Measurements from ENCODE around the gene PROX2. TPM values are rescaled to one million over a fixed set of nuclear protein-coding genes. Genes with fewer than 3 reads are reported as not detected.

The PROX2 gene
- total and polyA plus RNA-seq, 5 donors from 2014 or later = 0.21 TPM; not detected in 4

GRCh38 chr14:74919421-74920165 lies 43.6 kb upstream of the PROX2 start:
- no peaks in the 10 kb centered on the region for H3K36me3 ChIP-seq (ENCODE audit: control insufficient read depth, insufficient read depth, low read length)
- Mint-ChIP-seq H3K36me3 (no peaks in the 10 kb centered on the region), H3K27me3 (peaks cover 4% of the 10 kb centered on the region), H3K9me3 (peaks cover 0 to 2% (median 0%) of the 10 kb centered on the region in 7 donors), H3K4me3 (no peak overlapping the region), H3K27ac (no peak overlapping the region), H3K4me1 (peaks cover 0 to 10% (median 3%) of the 10 kb centered on the region in 4 donors)
- H3K9me3 ChIP-seq (ENCODE audit: control insufficient read depth in 2 of 2, low read length in 2 of 2) = no peaks in the 10 kb centered on the region
- no peaks in the 10 kb centered on the region for H3K27me3 ChIP-seq (ENCODE audit: control insufficient read depth, insufficient read depth, low read length)
- H3K27ac ChIP-seq (ENCODE audit: insufficient read depth, low read length, poor library complexity, severe bottlenecking) = no peak overlapping the region
- no peak for ATAC-seq (ENCODE audit: low read depth in 2 of 2)
- H3K4me3 ChIP-seq (ENCODE audit: low read depth, low read length) = no peak overlapping the region
- DNase-seq = no peak
- peaks cover 5% of the 10 kb centered on the region for H3K4me1 ChIP-seq (ENCODE audit: control insufficient read depth, insufficient read depth, low read length, poor library complexity, severe bottlenecking)

- Histone ChIP-seq H3K27ac (ENCODE audit: insufficient read depth, low read length, poor library complexity, severe bottlenecking) (no peak overlapping the region), H3K9me3 (ENCODE audit: control insufficient read depth in 2 of 2, low read length in 2 of 2) (no peaks in the 10 kb centered on the region), H3K27me3 (ENCODE audit: control insufficient read depth, insufficient read depth, low read length) (no peaks in the 10 kb centered on the region), H3K4me3 (ENCODE audit: low read depth, low read length) (no peak overlapping the region), H3K36me3 (ENCODE audit: control insufficient read depth, insufficient read depth, low read length) (no peaks in the 10 kb centered on the region), H3K4me1 (ENCODE audit: control insufficient read depth, insufficient read depth, low read length, poor library complexity, severe bottlenecking) (peaks cover 5% of the 10 kb centered on the region)
- H3K9me3 Mint-ChIP-seq = peaks cover 0 to 2% (median 0%) of the 10 kb centered on the region in 7 donors
- peaks cover 0 to 8% (median 2%) of the 10 kb centered on the region in 4 donors for H3K4me1 Mint-ChIP-seq
- ATAC-seq (ENCODE audit: low read depth in 2 of 2) = no peak
- no peak overlapping the region for H3K4me3 Mint-ChIP-seq
- peaks cover 4% of the 10 kb centered on the region for H3K27me3 Mint-ChIP-seq
- no peak for DNase-seq
- no peak overlapping the region for H3K27ac Mint-ChIP-seq
- no peaks in the 10 kb centered on the region for H3K36me3 Mint-ChIP-seq
Measured at GRCh38 chr14:74918380-74918779, 42.4 kb upstream of the PROX2 start.

- no peaks in the 10 kb centered on the region for H3K36me3 ChIP-seq (ENCODE audit: control insufficient read depth, insufficient read depth, low read length)
- H3K4me3 Mint-ChIP-seq = no peak overlapping the region
- ATAC-seq (ENCODE audit: low read depth in 2 of 2) (no peak), DNase-seq (no peak)
- peaks cover 0 to 6% (median 1%) of the 10 kb centered on the region in 4 donors for H3K4me1 Mint-ChIP-seq
- H3K27ac ChIP-seq (ENCODE audit: insufficient read depth, low read length, poor library complexity, severe bottlenecking) = no peak overlapping the region
- H3K36me3 Mint-ChIP-seq = no peaks in the 10 kb centered on the region
- peaks cover 0 to 2% (median 0%) of the 10 kb centered on the region in 7 donors for H3K9me3 Mint-ChIP-seq
- no peaks in the 10 kb centered on the region for H3K9me3 ChIP-seq (ENCODE audit: control insufficient read depth in 2 of 2, low read length in 2 of 2)
- peaks cover 4% of the 10 kb centered on the region for H3K27me3 Mint-ChIP-seq
- no peak overlapping the region for H3K4me3 ChIP-seq (ENCODE audit: low read depth, low read length)
- H3K4me1 ChIP-seq (ENCODE audit: control insufficient read depth, insufficient read depth, low read length, poor library complexity, severe bottlenecking) = no peaks in the 10 kb centered on the region
- no peak overlapping the region for H3K27ac Mint-ChIP-seq
- H3K27me3 ChIP-seq (ENCODE audit: control insufficient read depth, insufficient read depth, low read length) = no peaks in the 10 kb centered on the region
Measured at GRCh38 chr14:74917646-74918081, 41.7 kb upstream of the PROX2 start.

- no peak for ATAC-seq (ENCODE audit: low read depth in 2 of 2)
- no peaks in the 10 kb centered on the region for H3K36me3 Mint-ChIP-seq
Measured at GRCh38 chr14:74917178-74917543, 41.2 kb upstream of the PROX2 start.

GRCh38 chr14:74915826-74916225 lies 39.9 kb upstream of the PROX2 start:
- Histone ChIP-seq H3K27ac (ENCODE audit: insufficient read depth, low read length, poor library complexity, severe bottlenecking) (no peak overlapping the region), H3K4me1 (ENCODE audit: control insufficient read depth, insufficient read depth, low read length, poor library complexity, severe bottlenecking) (no peaks in the 10 kb centered on the region), H3K9me3 (ENCODE audit: control insufficient read depth in 2 of 2, low read length in 2 of 2) (no peaks in the 10 kb centered on the region), H3K4me3 (ENCODE audit: low read depth, low read length) (no peak overlapping the region), H3K36me3 (ENCODE audit: control insufficient read depth, insufficient read depth, low read length) (no peaks in the 10 kb centered on the region), H3K27me3 (ENCODE audit: control insufficient read depth, insufficient read depth, low read length) (no peaks in the 10 kb centered on the region)
- no peak for DNase-seq
- H3K36me3 Mint-ChIP-seq = no peaks in the 10 kb centered on the region
- no peak overlapping the region for H3K27ac Mint-ChIP-seq
- no peaks in the 10 kb centered on the region for H3K27me3 Mint-ChIP-seq
- no peak overlapping the region for H3K4me3 Mint-ChIP-seq
- no peak for ATAC-seq (ENCODE audit: low read depth in 2 of 2)
- H3K9me3 Mint-ChIP-seq = peaks cover 0 to 2% (median 0%) of the 10 kb centered on the region in 7 donors
- H3K4me1 Mint-ChIP-seq = no peaks in the 10 kb centered on the region

More at GRCh38 chr14:74917178-74917543, 41.2 kb upstream of the PROX2 start:
- Histone ChIP-seq H3K36me3 (ENCODE audit: control insufficient read depth, insufficient read depth, low read length) (no peaks in the 10 kb centered on the region), H3K27ac (ENCODE audit: insufficient read depth, low read length, poor library complexity, severe bottlenecking) (no peak overlapping the region), H3K4me3 (ENCODE audit: low read depth, low read length) (no peak overlapping the region), H3K4me1 (ENCODE audit: control insufficient read depth, insufficient read depth, low read length, poor library complexity, severe bottlenecking) (no peaks in the 10 kb centered on the region), H3K9me3 (ENCODE audit: control insufficient read depth in 2 of 2, low read length in 2 of 2) (no peaks in the 10 kb centered on the region), H3K27me3 (ENCODE audit: control insufficient read depth, insufficient read depth, low read length) (no peaks in the 10 kb centered on the region)
- Mint-ChIP-seq H3K4me3 (no peak overlapping the region), H3K4me1 (peaks cover 0 to 2% (median under 1%) of the 10 kb centered on the region in 4 donors), H3K27me3 (peaks cover under 1% of the 10 kb centered on the region), H3K9me3 (peaks cover 0 to 2% (median 0%) of the 10 kb centered on the region in 7 donors), H3K27ac (no peak overlapping the region)
- DNase-seq = no peak

- ATAC-seq (ENCODE audit: low read depth in 2 of 2) (no peak), DNase-seq (no peak)
- H3K4me3 ChIP-seq (ENCODE audit: low read depth, low read length) = no peak overlapping the region
- no peaks in the 10 kb centered on the region for H3K4me1 ChIP-seq (ENCODE audit: control insufficient read depth, insufficient read depth, low read length, poor library complexity, severe bottlenecking)
- no peak overlapping the region for H3K27ac ChIP-seq (ENCODE audit: insufficient read depth, low read length, poor library complexity, severe bottlenecking)
- Mint-ChIP-seq H3K27ac (no peak overlapping the region), H3K4me3 (no peak overlapping the region), H3K36me3 (no peaks in the 10 kb centered on the region), H3K9me3 (peaks cover 0 to 2% (median 0%) of the 10 kb centered on the region in 7 donors), H3K4me1 (peaks cover 0 to under 1% (median 0%) of the 10 kb centered on the region in 4 donors), H3K27me3 (no peaks in the 10 kb centered on the region)
- H3K36me3 ChIP-seq (ENCODE audit: control insufficient read depth, insufficient read depth, low read length) = no peaks in the 10 kb centered on the region
- H3K9me3 ChIP-seq (ENCODE audit: control insufficient read depth in 2 of 2, low read length in 2 of 2) = no peaks in the 10 kb centered on the region
- no peaks in the 10 kb centered on the region for H3K27me3 ChIP-seq (ENCODE audit: control insufficient read depth, insufficient read depth, low read length)
Measured at GRCh38 chr14:74915426-74915825, 39.5 kb upstream of the PROX2 start.

GRCh38 chr14:74913986-74914573 lies 38.1 kb upstream of the PROX2 start:
- no peaks in the 10 kb centered on the region for H3K9me3 Mint-ChIP-seq
- no peak overlapping the region for H3K4me3 Mint-ChIP-seq
- no peaks in the 10 kb centered on the region for H3K27me3 ChIP-seq (ENCODE audit: control insufficient read depth, insufficient read depth, low read length)
- H3K4me1 ChIP-seq (ENCODE audit: control insufficient read depth, insufficient read depth, low read length, poor library complexity, severe bottlenecking) = no peaks in the 10 kb centered on the region
- H3K27ac ChIP-seq (ENCODE audit: insufficient read depth, low read length, poor library complexity, severe bottlenecking) = no peak overlapping the region
- no peak overlapping the region for H3K27ac Mint-ChIP-seq
- H3K4me3 ChIP-seq (ENCODE audit: low read depth, low read length) = no peak overlapping the region
- H3K4me1 Mint-ChIP-seq = peaks cover 0 to 2% (median 0%) of the 10 kb centered on the region in 4 donors
- H3K36me3 Mint-ChIP-seq = no peaks in the 10 kb centered on the region
- H3K36me3 ChIP-seq (ENCODE audit: control insufficient read depth, insufficient read depth, low read length) = no peaks in the 10 kb centered on the region
- ATAC-seq (ENCODE audit: low read depth in 2 of 2) (no peak), DNase-seq (peak in 1 of 3 donors; percentile 41)
- no peaks in the 10 kb centered on the region for H3K27me3 Mint-ChIP-seq
- no peaks in the 10 kb centered on the region for H3K9me3 ChIP-seq (ENCODE audit: control insufficient read depth in 2 of 2, low read length in 2 of 2)
